Measurements from ENCODE around the gene ADORA2B. TPM values are rescaled to one million over a fixed set of nuclear protein-coding genes. Genes with fewer than 3 reads are reported as not detected.
"Not testable (repeated sequence)": the region's sequence is repeated elsewhere in the genome, so short reads cannot be mapped to it uniquely, and the experiment has no call there.

ADORA2B gene
- total RNA-seq, result 3.6 TPM

DNA sequence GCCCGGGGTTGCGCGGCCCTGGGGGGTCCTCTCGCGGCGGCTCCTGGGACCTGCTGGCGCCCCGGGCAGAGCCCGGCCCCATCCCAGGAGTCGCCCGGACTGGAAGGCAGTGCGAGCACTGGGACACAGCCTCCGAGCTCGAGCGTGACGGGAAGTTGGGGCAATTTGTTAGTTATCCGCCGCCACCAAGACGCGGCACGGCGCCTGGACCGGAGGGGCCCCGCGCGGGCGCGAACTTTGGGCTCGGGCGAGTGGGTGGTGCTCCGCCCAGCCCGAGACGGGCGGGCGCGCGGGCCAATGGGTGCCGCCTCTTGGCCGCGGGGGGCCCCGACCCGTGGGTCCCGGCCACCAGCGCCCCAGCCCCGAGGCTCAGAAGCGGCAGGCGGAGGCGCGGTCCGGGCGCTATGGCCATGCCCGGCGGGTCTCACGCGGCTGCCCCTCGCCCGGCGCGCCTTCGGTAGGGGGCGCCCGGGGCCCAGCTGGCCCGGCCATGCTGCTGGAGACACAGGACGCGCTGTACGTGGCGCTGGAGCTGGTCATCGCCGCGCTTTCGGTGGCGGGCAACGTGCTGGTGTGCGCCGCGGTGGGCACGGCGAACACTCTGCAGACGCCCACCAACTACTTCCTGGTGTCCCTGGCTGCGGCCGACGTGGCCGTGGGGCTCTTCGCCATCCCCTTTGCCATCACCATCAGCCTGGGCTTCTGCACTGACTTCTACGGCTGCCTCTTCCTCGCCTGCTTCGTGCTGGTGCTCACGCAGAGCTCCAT is at the start of gene ADORA2B:
Gene ADORA2B (plus strand): TSS at position 372 of the 768 bp plus-strand sequence. CDS start 119 bp downstream, at position 491.
- no peak for DNase-seq

DNA sequence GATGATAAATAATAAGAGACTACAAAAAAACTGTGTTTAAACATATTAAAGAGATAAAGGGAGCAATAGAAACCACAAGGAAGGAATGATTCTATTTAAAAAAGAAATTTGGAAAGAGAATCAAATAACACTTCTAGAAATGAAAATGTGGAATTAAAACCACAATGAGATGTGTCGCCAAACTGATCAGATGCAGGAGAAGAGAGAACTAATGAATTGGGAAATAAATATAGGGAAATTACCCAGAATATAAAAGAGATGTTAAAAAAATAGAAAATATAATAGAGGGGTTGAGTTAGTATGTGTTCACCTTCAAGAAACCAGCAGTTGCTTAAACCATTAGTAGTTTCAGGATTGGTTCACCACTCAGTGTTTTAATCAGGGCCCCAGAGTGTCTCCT is 48.7 kb upstream of the ADORA2B start:
- DNase-seq, result no peak

DNA sequence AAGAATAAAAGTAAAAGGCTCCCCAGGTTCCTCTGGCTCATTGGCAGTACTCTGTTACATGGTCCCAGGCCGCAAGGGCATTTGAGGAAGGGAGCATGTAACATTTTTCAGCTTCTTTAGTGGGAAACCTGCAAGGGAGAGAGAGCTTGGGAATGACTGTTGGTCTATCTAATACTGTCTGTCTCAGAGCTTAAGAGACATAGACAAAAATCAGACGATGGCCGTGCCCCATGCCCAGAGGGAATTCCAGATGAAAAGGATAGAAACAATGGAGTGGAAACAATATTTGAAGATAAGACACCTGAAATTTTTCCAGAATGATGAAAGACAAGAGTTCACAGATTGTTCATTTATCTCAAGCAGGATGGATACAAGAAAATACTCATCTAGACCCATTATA is 48.1 kb upstream of the ADORA2B start:
- no peak for DNase-seq

DNA sequence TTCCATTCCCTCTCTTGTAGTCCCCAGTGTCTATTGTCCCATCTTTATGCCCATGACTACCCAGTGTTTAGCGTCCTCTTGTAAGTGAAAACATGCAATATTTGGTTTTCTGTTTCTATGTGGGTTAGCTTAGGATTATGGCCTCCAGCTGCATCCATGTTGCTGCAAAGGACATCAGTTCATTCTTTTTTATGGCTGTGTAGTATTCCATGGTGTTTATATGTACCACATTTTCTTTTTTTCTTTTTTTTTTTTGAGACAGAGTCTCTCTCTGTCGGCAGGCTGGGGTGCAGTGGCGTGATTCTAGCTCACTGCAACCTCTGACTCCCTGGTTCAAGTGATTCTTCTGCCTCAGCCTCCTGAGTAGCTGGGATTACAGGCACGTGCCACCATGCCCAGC is 45.3 kb upstream of the ADORA2B start:
- DNase-seq, result not testable (repeated sequence)

DNA sequence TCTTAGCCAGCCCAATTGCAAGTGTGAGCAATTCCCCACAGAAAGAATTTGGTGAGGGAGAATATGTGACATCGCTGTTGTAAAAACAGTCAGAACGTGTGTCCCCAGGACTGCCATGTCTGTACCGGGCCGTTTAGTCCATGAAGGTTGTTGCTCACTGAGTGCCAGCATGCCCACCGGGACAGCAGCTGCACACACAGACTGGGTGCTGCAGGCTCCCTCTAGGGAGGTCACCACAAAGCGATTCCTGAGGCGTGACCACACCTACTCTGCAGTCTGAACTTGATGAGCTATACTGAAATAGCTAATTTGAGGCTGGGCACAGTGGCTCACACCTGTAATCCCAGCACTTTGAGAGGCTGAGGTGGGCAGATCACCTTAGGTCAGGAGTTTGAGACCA is 44.1 kb upstream of the ADORA2B start:
- no peak for DNase-seq

DNA sequence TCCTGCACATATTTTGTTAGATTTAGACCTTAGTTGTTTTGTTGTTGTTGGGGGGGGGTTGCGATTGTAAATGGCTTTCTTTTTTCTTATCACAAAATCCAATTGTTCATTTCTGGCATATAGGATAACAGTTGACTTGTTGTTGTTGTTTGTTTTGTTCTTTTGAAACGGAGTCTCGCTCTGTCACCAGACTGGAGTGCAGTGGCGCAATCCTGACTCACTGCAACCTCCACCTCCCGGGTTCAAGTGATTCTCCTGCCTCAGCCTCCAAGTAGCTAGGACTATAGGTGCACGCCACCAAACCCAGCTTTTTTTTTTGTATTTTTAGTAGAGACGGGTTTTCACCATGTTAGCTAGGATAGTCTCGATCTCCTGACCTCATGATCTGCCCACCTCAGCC is 39.7 kb upstream of the ADORA2B start:
- DNase-seq, result not testable (repeated sequence)

DNA sequence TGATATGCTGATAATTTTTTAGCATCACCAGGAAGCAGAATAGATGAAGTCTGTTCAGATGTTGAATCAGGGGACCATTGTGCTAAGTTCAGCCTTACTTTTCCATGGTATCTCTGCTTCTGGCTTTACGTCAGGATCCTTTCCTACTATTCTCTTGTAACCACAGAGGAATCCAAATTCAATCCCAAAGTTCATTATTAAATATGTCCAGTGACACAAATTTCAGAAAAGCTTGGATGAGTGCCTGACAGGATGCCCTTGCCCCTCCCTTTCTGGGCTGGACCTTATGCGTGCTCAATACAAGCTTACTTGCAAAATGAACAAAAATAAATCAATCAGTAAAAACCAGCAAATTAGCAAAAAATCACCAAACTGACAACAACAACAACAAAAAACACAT is 37.6 kb upstream of the ADORA2B start:
- DNase-seq, result no peak

DNA sequence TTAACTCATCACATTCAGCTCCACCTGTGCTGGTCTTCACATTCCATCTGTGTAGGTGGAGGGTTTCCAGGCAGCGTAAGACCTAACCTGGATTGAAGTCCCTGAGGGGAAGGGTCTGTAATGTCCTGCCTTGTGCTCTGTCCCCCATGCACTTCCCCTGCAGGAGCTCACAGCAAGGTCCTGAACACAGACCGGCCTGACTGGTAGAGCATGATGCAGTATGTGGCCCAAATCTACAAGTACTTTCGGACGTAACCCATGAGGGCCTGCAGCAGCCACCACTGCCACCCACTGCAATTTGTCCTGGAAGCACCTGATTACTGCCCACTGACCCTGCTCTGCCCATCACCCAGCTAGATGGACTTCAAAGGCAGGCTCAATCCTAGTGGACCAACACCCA is 36.6 kb upstream of the ADORA2B start:
- DNase-seq, result no peak

DNA sequence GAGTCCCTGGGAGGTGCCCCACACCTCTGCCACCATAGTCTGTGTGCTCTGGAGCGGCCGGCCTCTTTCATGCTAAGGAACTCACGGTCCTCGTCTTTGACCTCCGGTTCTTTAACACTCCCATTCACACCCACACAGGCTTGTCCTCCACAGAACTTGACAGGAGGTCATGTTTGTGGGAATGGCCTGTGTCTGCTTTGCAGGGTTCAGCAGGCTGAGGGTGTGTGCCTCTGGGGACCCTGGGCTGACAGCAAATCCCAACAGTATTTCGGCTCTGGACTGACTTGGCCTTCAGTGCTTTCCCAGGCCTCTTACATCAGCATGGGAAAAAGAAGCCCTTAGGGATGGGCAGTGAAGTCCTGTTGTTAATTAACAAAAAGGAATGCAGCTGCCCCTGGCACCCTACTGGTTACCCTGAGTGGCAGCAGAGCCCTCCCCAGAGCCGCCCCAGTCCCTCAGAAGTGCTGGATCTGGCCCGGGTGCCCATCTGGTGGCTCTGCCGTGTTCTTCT is 35.4 kb upstream of the ADORA2B start:
- no peak for DNase-seq

DNA sequence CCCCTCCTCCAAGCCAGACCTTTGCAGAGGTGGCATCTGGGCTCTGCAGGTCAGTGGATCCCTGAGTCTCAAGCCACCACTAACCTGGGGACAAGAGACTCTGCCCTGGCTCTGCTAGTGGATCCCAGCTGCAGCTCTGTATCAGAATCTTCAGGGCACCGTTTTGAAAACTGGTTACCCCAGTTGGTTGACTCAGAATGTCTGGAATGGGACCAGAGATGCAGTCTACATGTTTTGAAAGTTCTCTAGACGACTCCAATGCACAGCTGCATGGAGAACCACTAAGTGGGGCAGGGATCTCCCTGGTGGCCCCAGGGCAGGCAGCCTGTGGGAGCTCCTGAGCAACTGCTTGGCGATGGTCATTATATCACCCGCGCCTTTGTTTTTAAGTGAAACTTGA is 34.1 kb upstream of the ADORA2B start:
- no peak for DNase-seq

DNA sequence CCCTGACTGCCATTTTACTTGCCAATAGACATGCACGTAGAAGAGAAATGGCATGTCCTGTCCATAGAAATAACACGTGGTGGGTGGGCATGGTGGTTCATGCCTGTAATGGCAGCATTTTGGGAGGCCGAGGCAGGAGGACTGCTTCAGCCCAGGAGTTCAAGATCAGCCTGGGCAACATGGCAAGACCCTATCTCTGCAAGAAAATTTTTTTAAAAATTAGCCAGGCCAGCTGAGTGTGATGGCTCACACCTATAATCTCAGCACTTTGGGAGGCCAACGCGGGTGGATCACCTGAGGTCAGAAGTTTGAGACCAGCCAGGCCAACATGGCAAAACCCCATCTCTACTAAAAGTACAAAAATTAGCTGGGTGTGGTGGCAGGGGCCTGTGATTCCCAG is 33.2 kb upstream of the ADORA2B start:
- DNase-seq, result not testable (repeated sequence)

DNA sequence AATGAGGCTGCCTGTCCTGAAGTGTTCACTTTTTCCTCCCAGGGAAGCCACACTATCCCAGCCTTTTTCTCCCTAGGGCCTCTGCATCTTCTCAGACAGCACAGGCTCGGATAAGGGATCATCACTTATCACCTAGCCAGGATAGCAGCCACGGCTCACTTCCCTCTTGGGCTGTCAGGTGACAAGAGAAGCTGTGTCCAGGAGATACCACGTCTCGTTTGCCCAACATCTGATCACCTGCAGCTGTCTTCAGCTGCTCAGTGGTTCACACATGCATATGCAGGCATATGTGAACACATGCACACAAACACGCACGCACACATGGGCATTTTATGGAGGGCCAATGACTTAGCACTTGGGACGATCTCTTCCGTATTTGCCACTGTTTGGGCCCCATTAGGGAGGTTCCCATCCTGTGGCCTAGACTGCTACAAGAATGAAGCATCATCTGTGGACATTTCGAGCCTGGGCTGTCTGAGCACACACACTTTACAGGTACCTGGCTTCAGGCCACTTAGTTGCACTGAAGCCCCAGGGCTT is 32.4 kb upstream of the ADORA2B start:
- DNase-seq, result no peak

DNA sequence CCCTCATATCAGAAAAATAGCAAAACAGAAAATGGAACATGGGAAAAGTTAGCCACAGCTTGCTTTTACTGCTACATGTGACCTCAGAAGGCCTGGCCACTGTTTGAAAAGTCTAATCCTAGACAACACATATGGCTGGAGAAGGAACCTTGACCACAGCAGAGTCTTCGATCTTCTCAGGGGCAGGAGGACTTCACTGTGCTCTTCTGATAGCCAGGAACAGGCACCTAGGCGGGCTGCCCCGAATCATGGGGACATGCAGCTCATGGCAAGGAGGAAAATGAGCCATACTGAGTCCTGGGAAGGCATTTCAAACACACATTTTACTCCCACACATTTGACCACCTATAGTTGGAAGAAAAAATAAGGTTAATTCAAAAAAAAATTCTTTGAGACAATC is 31.1 kb upstream of the ADORA2B start:
- no peak for DNase-seq

DNA sequence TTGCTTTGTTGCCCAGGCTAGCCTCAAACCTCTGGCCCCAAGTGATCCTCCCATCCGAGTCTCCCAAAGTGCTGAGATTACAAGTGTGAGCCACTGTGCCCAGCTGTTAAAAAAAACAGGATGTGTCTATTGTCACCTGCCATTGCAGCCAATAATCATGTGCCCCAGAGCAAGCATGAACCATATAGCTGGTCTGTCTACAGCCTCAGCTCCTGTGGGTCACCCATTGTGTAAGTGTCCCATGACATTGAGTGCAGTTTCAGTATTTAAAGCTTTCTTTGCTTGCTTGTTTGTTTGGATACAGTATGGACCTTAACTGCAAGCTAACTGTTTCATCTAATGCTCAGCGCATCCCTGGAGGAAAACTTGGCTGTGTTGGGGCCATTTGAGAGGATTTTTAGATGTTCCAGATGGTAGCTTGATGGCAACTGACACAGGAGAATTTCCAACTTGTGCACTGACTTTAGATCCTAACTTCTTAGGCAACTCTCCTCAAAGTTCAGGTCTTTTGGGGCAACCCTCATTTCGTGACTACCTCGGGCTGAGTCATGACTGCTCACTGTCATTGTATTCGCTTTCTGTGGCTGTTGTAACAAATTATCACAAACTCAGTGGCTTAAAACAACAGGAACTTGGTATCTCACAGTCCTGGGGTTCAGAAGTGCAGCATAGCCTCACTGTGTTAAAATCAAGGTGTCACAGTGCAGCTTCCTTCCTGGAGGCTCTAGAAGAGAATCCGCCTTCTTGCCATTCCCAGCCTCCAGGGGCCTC is 30.3 kb upstream of the ADORA2B start:
- no peak for DNase-seq

DNA sequence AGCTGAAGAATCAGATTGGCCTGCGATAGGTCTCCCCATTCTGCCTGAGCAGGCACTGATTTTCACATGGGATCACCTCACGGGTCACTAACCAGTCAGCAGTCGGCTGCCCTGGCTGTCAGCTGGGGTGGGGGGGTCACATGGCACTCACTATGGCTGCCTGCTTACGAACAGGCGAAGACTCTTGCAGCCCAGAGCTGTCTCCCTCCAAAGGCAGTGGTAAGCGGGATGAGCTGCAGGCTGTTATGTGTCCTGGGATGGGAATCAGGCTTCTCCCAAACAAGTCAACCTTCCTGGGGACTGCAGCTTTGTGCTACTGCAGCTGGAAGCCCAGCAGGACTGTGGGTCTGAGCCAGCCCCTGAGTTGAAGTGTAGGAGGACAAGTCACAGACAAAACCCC is 29.0 kb upstream of the ADORA2B start:
- no peak for DNase-seq

DNA sequence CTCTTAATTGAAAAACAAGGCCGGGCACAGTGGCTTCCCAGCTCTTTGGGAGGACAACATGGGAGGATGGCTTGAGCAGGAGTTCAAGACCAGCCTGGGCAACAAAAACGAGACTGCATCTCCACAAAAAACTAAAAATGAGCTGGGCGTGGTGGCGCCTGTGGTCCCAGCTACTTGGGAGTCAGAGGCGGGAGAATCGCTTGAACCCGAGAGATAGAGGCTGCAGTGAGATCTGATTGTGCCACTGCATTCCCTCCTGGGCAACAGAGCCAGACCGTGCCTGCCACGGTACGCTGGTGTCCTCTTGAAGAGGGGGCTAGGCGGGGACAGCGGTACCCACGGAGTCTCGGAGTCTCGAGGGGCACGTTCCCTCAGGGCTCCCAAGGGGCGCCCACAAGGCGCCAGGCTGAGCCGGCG is 27.9 kb upstream of the ADORA2B start:
- no peak for DNase-seq

DNA sequence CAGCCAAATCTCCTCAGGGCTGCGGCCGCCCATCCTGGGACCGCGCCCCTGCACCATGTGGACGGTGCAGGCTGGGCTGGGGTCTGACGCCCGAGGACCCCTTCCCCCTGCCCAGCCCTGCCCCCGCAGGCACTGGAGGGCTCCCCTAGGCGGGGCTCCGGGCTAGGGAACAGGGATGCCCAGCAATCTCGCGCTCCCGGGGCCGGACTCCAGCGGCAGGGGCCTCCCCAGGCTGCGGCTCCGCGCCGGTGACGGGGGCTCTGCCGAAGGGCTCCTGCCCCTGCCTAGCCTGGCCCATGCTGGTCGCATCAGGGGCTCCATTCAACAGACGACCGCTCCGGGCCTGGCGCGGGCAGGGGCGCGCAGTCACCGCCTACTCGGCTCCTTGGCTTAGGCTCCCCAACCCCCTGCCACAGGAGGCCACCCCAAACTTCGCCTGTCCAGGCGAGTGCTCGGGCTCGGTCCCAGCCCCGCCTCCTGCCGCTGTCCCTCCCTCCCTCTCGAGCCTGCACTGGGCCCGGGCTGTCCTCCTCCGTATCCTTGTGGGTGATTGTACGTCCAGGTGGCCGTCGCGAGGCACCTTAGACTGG is 27.4 kb upstream of the ADORA2B start:
- DNase-seq, result no peak

DNA sequence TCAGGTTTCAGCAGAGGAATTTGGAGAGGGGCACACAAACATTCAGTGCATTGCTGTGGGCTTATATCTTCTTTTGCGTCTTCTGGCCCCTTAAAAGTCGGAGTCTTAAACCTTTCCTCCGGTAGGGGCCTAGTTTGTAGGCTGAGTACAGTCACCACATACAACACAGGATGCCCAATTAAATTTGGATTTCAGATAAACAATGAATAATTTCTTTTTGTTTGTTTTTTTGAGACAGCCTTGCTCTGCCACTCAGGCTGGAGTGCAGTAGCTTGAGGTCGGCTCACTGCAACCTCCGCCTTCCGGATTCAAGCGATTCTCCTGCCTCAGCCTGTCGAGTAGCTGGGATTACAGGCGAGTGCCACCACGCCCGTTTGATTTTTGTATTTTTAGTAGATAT is 26.7 kb upstream of the ADORA2B start:
- no peak for DNase-seq

DNA sequence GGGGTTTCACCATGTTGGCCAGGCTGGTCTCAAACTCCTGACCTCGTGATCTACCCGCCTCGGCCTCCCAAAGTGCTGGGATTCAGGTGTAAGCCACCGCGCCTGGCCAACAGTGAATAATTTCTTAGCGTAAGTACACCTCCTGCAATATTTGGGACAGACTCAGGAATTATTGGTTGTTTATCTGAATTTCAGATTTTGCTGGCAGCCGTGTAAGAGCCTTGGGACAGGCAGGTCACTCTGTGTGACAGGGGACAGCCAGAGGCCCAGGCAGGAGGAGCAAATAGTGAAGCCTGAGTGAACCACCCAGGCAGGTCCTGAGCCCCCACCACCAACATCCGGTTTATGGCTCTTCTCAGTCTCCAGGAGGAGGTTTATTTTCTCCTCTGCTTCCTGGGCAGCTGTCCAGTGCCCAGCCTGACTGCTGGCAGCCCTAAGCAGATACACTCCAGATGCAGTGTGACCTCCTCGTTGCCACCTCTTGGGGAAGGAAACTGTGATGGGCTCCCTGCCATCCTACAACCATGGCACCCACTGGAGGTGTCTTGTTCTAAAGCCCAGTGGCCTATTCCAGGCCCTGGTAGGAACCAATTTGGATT is 26.2 kb upstream of the ADORA2B start:
- no peak for DNase-seq

DNA sequence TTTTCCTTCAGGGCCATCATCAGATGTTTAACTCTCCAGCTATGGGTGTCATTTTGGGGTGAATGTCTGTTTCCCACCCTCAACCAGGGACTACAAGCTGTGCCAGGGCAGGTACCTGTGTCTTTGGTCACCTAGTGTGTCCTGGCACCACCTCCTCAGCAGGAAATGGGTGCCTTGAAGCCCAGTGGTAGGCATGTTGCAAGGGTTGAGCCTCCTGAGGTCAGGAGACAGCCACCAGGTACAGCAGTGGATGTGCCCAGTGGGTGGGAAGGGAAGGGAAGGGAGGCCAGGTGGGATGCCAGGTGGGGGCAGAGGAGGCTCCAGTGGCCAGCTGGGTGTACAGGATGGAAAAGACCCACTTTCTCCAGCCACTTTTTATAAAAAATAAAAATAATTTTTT is 25.5 kb upstream of the ADORA2B start:
- DNase-seq, result no peak

DNA sequence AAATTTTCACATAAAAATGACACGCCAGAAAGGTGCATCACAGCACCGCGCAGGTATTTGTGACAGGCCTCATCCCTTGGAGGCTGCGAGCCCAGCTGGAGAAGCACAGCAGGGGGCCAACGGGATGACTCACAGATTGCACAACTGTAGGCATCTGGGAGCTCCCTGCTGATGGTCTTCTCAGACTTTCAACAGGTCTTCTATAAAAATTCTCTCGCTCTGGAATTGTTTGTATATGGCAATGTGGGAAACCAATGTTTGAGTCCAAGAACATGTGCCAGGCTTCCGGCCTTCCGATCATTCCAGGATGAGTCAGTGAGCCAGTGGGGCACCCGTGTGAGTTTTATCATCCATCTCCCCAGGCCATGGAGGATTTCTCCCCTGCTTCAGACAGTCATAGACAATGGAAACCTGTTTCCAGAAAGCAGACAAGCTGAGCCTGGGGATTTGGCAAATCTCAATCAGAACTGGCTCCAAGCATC is 24.1 kb upstream of the ADORA2B start:
- no peak for DNase-seq

DNA sequence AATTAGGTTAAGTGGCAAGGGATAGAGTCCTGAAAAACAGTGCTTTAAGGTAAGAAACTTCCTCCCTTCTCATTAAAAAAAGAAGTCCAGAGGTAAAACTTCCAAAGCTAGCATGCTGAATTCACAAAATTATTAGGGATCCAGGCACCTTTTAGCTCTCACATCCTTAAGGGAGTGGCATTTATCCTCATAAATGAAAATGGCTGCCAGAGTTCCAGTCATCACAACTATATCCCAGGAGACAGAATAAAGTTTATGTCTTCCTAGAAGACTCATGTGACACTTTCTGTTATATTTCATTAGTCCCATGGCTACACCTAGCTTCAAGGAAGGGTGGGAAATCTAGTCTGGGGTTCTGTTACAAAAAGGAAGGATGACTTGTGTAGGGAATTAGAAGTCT is 23.3 kb upstream of the ADORA2B start:
- no peak for DNase-seq
